ENCODE results near the gene CYP2F1.
"Not testable (repeated sequence)": the region's sequence is repeated elsewhere in the genome, so short reads cannot be mapped to it uniquely, and the experiment has no call there.

The CYP2F1 gene, protein sequence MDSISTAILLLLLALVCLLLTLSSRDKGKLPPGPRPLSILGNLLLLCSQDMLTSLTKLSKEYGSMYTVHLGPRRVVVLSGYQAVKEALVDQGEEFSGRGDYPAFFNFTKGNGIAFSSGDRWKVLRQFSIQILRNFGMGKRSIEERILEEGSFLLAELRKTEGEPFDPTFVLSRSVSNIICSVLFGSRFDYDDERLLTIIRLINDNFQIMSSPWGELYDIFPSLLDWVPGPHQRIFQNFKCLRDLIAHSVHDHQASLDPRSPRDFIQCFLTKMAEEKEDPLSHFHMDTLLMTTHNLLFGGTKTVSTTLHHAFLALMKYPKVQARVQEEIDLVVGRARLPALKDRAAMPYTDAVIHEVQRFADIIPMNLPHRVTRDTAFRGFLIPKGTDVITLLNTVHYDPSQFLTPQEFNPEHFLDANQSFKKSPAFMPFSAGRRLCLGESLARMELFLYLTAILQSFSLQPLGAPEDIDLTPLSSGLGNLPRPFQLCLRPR

DNA sequence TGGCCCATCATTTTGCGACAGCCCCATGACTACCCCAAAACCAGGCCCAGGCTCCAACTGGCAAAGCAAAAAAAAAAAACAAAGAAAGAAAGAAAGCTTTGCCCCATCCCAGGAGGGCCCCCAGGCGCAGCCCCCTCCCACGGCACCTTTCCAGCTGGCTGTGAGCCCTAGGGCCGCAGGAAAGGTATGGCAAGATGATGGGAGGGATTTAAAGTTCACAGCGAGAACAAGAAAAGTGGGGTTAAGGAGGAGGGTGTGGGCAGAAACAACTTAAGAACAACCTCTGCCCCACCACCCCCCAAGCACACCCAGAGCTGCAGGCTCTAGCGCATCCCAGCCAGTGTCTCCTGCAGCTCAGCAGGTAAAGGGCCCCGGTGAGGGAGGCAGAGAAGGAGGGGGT, at the start of gene CYP2F1:
Gene CYP2F1 (plus strand): TSS at position 301 of the 400 bp plus-strand sequence. CDS start 1,757 bp downstream, outside the sequence.
- no peak for DNase-seq (ENCODE audit: low read depth)

DNA sequence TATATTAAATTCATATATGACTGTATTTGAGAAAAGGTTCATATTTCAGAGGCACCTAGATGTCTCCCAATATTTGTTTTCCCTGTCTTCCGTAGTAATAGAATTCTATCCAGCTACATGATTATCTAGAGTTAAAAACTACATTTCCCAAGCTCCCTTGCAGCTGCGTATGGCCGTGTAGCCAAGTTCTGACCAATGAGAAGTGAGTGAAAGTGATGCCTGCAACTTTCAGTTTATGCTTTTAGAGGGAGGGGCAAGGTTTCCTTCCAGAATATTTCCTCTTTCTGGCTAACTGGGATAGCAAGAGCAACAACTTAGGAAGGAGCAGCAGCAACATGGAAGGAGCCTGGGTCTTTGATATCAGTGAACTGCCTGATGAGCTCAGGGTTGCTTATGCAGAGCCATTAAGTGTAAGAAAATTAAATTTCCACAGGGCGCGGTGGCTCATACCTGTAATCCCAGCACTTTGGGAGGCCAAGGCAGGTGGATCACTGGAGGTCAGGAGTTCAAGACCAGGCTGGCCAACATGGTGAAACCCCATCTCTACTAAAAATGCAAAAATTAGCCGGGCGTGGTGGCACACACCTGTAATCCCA, 49.2 kb upstream of the CYP2F1 start:
- no peak for DNase-seq (ENCODE audit: low read depth)

DNA sequence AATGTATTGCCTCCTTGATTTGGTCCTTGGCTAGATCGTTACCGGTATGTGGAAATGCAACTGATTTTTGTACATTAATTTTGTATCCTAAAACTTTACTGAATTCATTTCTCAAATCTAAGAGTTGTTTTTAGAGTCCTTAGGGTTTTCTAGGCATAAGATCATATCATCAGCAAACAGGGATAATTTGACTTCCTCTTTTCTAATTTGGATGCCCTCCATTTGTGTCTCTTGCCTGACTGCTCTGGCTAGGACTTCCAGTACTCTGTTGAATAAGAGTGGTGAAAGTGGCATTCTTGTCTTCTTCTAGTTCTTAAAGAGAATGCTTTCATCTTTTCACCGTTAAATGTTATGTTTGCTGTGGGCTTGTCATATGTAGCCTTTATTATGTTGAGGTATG, 37.9 kb upstream of the CYP2F1 start:
- DNase-seq (ENCODE audit: low read depth), result no peak

DNA sequence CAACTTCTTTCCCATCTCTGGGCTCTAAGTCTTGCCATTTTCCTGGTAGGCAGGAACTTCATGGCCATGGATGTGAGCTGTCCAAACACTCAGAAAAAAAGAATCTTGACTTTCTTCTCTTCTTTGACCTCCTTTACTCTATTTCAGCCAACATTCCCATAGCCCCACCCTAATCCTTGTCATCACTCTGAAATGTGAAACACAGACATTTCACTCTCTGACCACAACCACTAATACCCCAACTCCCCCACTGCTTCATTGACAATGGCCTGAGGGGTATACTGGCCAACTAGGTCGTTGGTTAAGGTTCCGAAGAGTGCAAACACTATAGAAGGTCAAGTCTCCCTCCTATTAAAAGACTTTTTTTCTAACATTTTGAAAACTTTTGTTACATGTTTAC, 30.7 kb upstream of the CYP2F1 start:
- no peak for DNase-seq (ENCODE audit: low read depth)

DNA sequence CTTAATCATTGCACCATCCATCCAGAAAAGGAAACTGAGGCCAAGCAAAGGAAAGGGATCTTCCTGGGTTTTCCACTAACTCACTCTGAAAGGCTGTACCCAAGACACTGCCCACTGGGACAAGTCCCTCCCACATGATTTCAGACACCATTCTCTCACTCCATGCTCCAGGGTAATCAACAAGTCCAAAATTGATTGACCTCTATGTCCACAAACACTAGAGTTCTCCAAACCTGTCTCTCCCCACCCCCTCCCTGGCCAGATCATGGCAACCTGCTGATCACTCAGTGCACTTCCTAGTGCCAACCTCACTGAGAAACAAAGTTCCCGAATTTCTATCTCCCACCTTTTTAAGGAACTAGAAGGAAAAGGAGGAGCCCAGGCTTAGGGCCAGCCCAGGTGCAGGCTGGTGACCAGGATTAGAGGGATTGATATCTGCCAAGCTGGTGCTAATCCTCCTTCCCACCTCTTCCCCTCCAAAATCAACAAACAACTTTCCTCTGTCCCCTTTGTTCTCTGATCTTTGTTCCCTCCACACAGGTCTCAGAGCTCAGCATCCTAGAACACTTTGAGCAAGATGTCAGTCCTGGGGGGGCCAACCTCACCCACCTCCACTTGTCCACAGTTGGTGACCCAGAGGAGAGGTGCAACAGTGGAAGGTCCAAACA, 28.4 kb upstream of the CYP2F1 start:
- DNase-seq (ENCODE audit: low read depth), result no peak

DNA sequence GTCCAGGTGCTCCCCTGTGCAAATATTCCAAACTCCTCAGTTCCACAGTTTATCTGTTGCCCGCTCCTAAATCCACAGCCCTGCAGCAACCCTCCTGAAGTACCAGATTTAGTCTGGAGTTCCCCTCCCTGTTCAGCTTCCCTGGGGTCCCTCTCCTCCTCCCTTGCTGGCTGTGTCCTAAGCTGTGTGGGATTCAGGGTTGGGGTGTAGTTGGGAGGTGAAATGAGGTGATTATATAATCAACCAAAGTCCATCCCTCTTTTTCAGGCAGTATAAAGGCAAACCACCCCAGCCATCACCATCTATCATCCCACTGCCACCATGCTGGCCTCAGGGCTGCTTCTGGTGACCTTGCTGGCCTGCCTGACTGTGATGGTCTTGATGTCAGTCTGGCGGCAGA, 26.1 kb upstream of the CYP2F1 start, which contains the start of gene CYP2A13:
Gene CYP2A13 (plus strand): TSS at position 301 of the 400 bp plus-strand sequence. CDS start 21 bp downstream, at position 322.
- DNase-seq (ENCODE audit: low read depth), result no peak

DNA sequence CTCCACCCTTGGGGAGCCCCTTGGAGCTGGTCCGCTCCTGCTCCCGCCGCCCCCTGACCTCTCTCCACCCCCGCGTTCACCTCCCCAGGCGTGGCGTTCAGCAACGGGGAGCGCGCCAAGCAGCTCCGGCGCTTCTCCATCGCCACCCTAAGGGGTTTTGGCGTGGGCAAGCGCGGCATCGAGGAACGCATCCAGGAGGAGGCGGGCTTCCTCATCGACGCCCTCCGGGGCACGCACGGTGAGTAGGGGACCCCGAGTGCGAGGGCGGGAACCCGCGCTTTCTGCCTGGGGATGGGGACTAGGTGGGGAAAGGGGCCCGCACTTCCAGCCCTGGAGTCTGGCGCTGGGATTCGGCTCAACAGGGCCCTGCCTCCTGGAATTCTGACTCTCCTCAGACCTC, 24.3 kb upstream of the CYP2F1 start:
- no peak for DNase-seq (ENCODE audit: low read depth)

DNA sequence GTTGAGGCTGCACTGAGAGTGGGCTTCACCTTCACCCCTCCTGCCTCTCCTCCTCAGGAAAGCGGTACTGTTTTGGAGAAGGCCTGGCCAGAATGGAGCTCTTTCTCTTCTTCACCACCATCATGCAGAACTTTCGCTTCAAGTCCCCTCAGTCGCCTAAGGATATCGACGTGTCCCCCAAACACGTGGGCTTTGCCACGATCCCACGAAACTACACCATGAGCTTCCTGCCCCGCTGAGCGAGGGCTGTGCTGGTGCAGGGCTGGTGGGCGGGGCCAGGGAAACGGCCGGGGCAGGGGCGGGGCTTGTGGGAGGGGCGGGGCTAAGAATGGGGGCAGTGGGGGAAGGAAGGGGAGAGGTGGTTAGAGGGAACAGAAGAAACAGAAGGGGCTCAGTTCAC, 18.5 kb upstream of the CYP2F1 start:
- DNase-seq (ENCODE audit: low read depth), result no peak

DNA sequence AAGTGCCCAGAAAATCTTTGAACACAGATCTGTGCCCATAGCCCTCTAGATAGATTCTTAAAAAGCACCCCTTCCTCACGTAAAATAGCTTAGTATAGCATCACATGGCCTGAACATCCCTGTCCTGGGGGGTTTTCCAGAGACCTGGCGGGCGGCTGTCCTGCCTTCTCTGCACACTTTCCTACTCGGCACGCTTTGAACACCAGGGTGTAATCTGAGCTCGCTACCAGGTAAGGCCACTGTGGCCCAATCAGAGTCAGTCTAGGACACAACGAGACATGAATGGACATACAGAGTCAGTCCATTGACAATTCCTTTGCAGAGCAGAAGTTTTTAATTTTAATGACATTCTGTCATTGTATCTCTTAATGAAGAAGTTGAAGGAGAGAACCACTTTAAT, 17.9 kb upstream of the CYP2F1 start:
- no peak for DNase-seq (ENCODE audit: low read depth)

DNA sequence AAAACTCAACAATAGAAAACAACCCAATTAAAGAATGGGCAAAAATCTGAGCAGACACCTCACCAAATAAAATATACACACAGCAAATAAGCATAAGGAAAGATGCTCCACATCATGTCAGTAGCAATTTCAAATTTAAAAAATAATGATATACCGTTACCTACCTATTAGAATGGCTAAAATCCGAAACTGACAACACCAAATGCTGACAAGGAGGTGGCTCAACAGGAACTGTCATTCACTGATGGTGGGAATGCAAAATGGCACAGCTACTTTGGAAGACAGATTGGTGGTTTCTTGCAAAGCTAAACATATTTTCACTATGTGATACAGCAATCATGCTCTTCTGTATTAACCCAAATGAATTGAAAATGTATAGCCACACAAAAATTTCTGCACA, 16.9 kb upstream of the CYP2F1 start:
- DNase-seq (ENCODE audit: low read depth), result no peak

DNA sequence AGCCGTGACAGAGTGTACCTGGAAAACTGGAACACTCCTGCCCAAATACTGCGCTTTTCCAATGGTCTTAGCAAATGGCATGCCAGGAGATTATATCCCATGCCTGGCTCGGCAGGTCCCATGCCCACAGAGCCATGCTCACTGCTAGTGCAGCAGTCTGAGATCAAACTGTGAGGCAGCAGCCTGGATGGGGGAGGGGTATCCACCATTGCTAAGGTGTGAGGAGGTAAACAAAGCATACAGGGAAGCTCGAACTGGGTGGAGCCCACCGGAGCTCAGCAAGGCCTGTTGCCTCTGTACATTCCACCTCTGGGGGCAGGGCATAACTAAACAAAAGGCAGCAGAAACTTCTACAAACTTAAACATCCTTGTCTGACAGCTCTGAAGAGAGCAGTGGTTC, 15.5 kb upstream of the CYP2F1 start:
- DNase-seq (ENCODE audit: low read depth), result no peak

DNA sequence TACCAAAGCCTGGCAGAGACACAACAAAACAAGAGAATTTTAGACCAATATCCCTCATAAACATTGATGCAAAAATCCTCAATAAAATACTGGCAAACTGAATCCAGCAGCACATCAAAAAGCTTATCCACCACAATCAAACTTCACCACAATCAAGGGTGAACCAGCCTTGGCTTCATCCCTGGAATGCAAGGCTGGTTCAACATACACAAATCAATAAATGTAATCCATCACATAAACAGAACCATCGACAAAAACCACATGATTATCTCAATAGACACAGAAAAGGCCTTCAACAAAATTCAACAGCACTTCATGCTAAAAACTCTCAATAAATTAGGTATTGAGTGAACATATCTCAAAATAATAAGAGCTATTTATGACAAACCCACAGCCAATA, 12.0 kb upstream of the CYP2F1 start:
- DNase-seq (ENCODE audit: low read depth), result not testable (repeated sequence)

DNA sequence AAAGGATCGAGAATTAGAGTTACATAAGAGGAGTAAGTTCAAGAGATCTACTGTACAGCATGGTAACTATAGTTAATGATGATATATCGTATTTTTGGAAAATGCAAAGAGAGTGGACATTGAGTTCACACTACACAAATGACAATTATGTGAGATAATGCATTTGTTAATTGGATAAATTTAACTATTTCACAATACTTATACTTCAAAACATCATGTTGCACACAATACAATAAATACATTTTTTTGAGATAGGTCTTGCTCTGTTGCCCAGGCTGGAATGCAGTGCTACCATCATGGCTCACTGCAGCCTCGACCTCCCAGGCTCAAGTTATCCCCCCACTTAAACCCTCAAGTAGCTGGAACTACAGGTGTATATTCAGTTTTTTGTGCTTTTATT, 8.1 kb upstream of the CYP2F1 start:
- DNase-seq (ENCODE audit: low read depth), result no peak

DNA sequence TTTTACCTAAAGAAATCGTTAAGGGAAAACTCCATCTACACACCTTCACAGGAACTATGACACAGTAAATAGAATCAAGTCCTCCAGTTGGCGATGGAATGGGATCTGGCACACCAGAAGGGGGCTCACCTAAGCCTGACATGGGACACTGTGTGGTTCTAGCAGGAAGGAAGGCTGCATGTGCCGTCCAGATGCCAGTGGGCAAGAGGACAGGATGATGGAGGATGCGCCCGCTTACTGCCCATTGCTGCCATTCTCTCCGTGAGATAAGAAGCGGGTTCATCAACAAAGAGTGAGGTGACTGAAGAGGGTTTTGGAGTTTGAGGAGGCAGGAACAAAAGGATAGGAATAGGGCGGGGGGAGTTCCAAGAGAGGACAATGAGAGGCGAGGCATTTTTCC, 2.9 kb upstream of the CYP2F1 start:
- no peak for DNase-seq (ENCODE audit: low read depth)

DNA sequence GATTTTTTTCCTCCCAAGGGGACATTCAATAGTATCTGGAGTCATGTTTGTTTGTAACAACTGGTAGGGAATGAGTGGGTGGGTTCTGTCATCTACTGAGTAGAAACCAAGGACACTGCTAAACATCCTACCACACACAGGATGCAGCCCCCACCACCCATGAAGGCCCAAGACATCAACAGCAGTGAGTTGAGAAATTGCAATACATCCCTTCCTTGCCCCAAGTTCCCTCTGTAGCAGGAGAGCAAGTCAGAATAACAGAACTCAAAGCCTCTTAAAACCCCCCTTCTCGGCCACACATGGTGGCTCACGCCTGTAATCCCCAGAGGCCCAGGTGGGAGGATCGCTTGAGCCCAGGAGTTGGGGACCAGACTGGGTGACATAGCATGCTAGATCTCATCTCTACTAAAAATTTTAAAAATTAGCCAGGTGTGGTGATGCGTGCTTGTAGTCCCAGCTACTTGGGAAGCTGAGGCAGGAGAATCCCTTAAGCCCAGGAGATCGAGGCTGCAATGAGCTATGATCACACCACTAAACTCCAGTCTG, 2.4 kb upstream of the CYP2F1 start:
- DNase-seq (ENCODE audit: low read depth), result no peak

DNA sequence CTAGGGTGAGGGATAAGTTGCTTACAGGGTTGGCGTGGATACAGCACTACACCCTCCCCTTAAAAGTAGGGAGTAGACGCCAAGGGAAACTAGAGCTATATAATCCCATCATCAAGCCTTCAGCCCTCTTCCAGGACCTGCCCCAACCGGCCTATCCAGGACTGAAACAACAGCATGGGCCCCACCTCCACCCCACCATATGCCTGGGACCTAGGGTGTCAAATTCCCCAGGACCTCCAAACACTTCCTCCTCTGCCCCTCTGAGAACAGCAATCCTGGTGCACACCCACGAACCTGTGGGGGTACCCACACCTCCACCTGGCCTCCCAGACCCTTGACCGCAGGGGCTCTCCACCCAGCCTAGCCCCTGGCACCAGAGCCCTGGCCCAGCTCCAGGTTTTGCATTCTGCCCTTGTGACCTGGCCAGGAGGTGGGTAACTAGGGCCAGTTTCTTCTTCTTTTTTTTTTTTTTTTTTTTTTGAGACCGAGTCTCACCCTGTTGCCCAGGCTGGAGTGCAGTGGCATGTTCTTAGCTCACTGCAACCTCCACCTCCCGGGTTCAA, 1.4 kb upstream of the CYP2F1 start:
- DNase-seq (ENCODE audit: low read depth), result no peak

DNA sequence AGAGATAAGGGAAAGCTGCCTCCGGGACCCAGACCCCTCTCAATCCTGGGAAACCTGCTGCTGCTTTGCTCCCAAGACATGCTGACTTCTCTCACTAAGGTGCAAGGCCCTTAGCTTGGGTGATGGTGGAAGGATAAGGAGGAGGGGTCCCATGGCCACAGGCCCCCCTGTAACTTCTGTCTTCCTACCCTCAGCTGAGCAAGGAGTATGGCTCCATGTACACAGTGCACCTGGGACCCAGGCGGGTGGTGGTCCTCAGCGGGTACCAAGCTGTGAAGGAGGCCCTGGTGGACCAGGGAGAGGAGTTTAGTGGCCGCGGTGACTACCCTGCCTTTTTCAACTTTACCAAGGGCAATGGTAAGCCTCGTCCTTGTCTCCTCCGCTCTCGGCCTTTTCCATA, 2.0 kb downstream of the CYP2F1 start:
- no peak for DNase-seq (ENCODE audit: low read depth)

DNA sequence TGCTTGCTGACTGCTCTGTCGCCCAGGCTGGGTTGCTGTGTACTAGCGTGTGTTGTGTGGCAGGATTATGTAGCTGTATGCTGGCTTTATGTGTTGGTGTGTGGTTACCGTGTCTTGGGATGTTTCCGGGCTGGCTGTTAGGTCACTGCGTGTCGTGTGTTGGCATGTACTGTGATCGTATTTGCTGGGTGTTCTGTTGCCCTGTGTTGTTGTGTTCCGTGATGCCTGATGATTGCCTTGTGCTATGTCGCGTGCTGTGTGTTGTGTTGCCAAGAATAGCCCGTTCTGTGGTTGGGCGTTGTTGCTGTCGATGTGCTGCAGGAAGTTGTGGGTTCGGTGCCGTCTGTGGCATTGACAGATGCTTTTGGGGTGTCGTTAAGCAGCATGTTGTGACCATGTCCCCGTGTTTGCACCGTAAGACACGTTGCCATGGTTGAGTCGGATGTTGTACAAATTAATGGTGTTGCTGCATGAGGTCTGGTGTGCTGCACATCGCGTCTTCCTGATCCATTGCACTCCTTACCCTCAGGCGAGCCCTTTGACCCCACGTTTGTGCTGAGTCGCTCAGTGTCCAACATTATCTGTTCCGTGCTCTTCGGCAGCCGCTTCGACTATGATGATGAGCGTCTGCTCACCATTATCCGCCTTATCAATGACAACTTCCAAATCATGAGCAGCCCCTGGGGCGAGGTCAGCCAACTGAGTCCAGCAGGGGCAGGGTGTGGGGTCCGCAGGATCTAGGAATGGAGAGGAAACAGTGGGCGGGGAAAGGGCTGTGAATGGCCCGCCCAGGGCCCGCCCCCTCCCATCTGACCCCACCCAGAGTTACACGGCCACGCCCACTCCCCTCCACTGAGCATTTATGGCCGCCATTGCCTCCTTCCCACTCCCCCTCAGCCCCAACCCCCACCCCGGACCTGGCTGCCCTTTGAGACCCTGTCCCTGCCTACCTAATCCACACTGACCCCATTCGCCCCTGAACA, 7.0 kb downstream of the CYP2F1 start:
- DNase-seq (ENCODE audit: low read depth), result peak; percentile 23

DNA sequence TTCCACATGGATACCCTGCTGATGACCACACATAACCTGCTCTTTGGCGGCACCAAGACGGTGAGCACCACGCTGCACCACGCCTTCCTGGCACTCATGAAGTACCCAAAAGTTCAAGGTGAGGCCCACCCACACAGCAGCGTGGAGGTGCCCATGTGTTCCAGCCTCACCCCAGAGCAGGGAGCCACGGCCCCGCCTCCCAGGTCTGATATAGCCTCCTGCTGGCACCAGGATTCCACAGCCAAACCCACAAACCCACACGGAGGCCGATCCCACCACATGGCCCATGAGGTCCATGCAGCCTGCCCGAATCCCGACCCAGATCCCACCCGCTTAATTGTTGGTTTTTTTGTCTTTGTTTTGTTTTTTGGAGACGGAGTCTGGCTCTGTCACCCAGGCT, 8.6 kb downstream of the CYP2F1 start:
- DNase-seq (ENCODE audit: low read depth), result not testable (repeated sequence)

DNA sequence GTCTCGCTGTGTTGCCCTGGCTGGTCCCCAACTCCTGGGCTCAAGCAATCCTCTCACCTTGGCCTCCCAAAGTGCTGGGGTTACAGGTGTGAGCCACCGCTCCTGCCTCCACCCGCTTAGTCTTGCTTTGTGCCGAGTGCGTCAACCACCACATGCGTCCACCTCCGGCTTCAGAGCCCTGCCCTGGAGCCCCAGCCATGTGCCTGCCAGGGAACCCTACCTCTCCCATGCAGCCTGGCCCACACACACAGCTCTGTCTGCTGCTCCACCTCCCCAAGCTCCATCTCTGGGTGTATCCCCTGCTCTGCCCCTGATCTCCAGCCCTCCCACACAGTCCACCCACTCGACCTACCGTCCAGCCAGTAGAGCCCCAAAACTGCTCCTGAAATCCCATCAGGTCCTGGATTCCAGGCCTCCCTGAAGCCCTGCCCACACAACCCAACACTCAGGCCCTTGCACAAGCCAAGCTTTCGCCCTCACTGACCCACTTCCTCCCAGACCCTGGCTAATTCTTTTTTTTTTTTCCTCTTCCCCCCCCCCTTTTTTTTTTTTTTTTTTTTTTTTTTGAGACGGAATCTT, 9.6 kb downstream of the CYP2F1 start:
- no peak for DNase-seq (ENCODE audit: low read depth)

DNA sequence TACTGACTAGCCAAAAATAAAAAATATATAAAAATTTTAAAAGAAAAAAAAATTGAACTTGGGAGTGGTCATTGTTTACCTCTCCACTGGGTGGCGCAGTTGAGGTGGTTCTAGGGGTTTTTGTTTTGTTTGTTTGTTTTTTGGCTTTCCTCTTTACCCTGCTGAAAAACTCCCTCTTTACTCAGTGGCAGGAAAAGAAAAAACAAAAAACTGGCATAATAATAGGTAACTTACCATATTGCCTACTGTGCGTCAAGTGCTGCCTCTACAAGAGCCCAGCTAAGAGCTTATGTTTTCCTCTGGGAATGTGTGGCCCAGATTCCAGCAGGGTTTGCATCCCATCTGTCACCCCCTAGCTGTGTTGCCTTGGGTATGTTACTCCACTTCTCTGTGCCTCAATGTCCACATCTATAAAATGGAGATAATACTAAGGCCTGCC, 12.6 kb downstream of the CYP2F1 start:
- DNase-seq (ENCODE audit: low read depth), result not testable (repeated sequence)
